Measurements from ENCODE around the gene EDAR. TPM values are rescaled to one million over a fixed set of nuclear protein-coding genes. Genes with fewer than 3 reads are reported as not detected.

EDAR gene
- total and polyA plus RNA-seq, 9 of the 15 experiments (the other 6 are each of a cell fraction or from before 2014, with no cell fraction given), result 0.01 TPM; not detected in 8

- no peaks in the 10 kb centered on the region for H3K36me3 ChIP-seq (ENCODE audit: control insufficient read depth, insufficient read depth, low read length)
- H4K20me1 ChIP-seq (replicated peaks; ENCODE audit: control insufficient read depth, insufficient read depth, low read length), result no peaks in the 10 kb centered on the region; the same call in 1 of the 2 replicates
- TF ChIP-seq TGIF2 (CRISPR knock-in tag; IDR thresholded peaks at IDR 0.05), result no peak
- TF ChIP-seq IRF2 (CRISPR knock-in tag; IDR thresholded peaks at IDR 0.05), result no peak
- no peak for TF ChIP-seq ZNF407 (IDR thresholded peaks at IDR 0.05; ENCODE audit: low read depth)
- TF ChIP-seq TEAD2 (tag; IDR thresholded peaks at IDR 0.05), result no peak
- no peak for TF ChIP-seq TRIM24 (IDR thresholded peaks at IDR 0.05)
- no peak for TF ChIP-seq MTA1 (IDR thresholded peaks at IDR 0.05; ENCODE audit: borderline replicate concordance)
- TF ChIP-seq ZNF780A (CRISPR knock-in tag; IDR thresholded peaks at IDR 0.05), result no peak
- TF ChIP-seq ZNF347 (CRISPR knock-in tag; IDR thresholded peaks at IDR 0.05; ENCODE audit: low read depth), result no peak
- no peak for TF ChIP-seq CBX3 (IDR thresholded peaks at IDR 0.05; ENCODE audit: borderline replicate concordance in 1 of 2, low read length in 2 of 2)
- H3K4me1 ChIP-seq (replicated peaks in 1 of 2; ENCODE audit: control insufficient read depth in 2 of 2, insufficient read depth in 2 of 2, low read length in 2 of 2), result peaks cover 0 to 5% of the 10 kb centered on the region in 2 experiments; a peak in 2 of 5 replicates
- ChIA-PET CTCF (ENCODE audit: low intra/inter-chr PET ratio) (no interaction called here), POLR2A (no interaction called here)
- no peaks in the 10 kb centered on the region for H3K9me1 ChIP-seq (ENCODE audit: control insufficient read depth, insufficient read depth, low read length)
- no peak for DNase-seq (ENCODE audit: extremely low read depth in 1 of 4, low spot score in 3 of 4)
- no peak overlapping the region for H3K27ac ChIP-seq (ENCODE audit: extremely low read depth, low read depth, low read length)
- no peak for FAIRE-seq
- H2AFZ ChIP-seq (ENCODE audit: low read depth, low read length), result no peak overlapping the region
- in situ Hi-C loops (cut with MboI) (no loop called here), intact Hi-C loops (cut with micrococcal nuclease) (no loop called here)
- no peak overlapping the region for H3K4me3 ChIP-seq
- H3K9ac ChIP-seq (ENCODE audit: insufficient read depth in 1 of 2, low read depth in 2 of 2, low read length in 2 of 2), result no peak overlapping the region
- no peaks in the 10 kb centered on the region for H3K9me3 ChIP-seq (replicated peaks; ENCODE audit: control insufficient read depth, insufficient read depth, low read depth, low read length)
- no peak for ATAC-seq
- WGBS (ENCODE audit: insufficient coverage, low coverage, missing lambda C conversion rate), result 8% methylated on average over 13 of the region's 13 CpGs
- peaks cover 50 to 80% of the 10 kb centered on the region in 2 experiments for H3K27me3 ChIP-seq (ENCODE audit: control insufficient read depth in 2 of 2, insufficient read depth in 2 of 2, low read length in 2 of 2)
- no peak overlapping the region for H3K4me2 ChIP-seq (ENCODE audit: insufficient read depth, low read length)
- H3K79me2 ChIP-seq (ENCODE audit: control insufficient read depth, insufficient read depth, low read length), result no peaks in the 10 kb centered on the region
- BruUV-seq (replicated peaks), result no TSS peak
These were observed 48.9 kb downstream of the EDAR start for GRCh38 chr2:108940156-108940555.

Data from K562 (cell line).